Astrocyte (in vitro differentiated cells and primary cell): Measurements from ENCODE around the gene SCAMP5. TPM values are rescaled to one million over a fixed set of nuclear protein-coding genes. Genes with fewer than 3 reads are reported as not detected.

Experiments
- DNase-seq: peaks from one replicate; pipeline ENCODE4 v3.0.0-alpha.2; 2010; ENCODE audit warnings: low read depth
- FAIRE-seq: peaks from 2 replicates; lab custom pipeline; 2011; peaks lifted over from hg19 to GRCh38; lab: Jason Lieb, UNC
- H2AFZ ChIP-seq: 2 replicates; pipeline ENCODE4 v1.6.0; 2012; ENCODE audit warnings: low read depth, low read length, inconsistent platforms
- H3K27ac ChIP-seq: 2 replicates; pipeline ENCODE4 v1.5.1; 2011; ENCODE audit warnings: low read depth, low read length, inconsistent platforms
- H3K27me3 ChIP-seq: 2 replicates; pipeline ENCODE4 v1.6.0; 2011; ENCODE audit warnings: low read length, inconsistent platforms; ENCODE audit not compliant: insufficient read depth
- H3K36me3 ChIP-seq: 2 replicates; pipeline ENCODE4 v1.5.1; 2011; ENCODE audit warnings: low read length, inconsistent platforms; ENCODE audit not compliant: insufficient read depth
- H3K4me1 ChIP-seq: 2 replicates; pipeline ENCODE4 v1.5.1; 2011; ENCODE audit warnings: low read length, inconsistent platforms; ENCODE audit not compliant: insufficient read depth
- H3K4me2 ChIP-seq: 2 replicates; pipeline ENCODE4 v1.6.0; 2012; ENCODE audit warnings: low read length, inconsistent platforms
- H3K4me3 ChIP-seq: 2 replicates; pipeline ENCODE4 v1.5.1; 2011; ENCODE audit warnings: low read depth, mild to moderate bottlenecking, low read length, inconsistent platforms; ENCODE audit not compliant: insufficient read depth
- H3K79me2 ChIP-seq: 2 replicates; pipeline ENCODE4 v1.6.0; 2012; ENCODE audit warnings: mild to moderate bottlenecking, low read length, inconsistent platforms; ENCODE audit not compliant: insufficient read depth
- H3K9ac ChIP-seq: 2 replicates; pipeline ENCODE4 v1.6.0; 2012; ENCODE audit warnings: mild to moderate bottlenecking, low read length, inconsistent platforms
- H3K9me3 ChIP-seq: 2 replicates; pipeline ENCODE4 v1.5.1; 2012; ENCODE audit warnings: low read depth, mild to moderate bottlenecking, low read length, inconsistent platforms; ENCODE audit not compliant: insufficient read depth
- H4K20me1 ChIP-seq: 2 replicates; pipeline ENCODE4 v1.6.0; 2012; ENCODE audit warnings: low read length, inconsistent platforms; ENCODE audit not compliant: insufficient read depth
- H3K27ac Mint-ChIP-seq: one replicate; pipeline ENCODE4 v1.8.0; 2021; ENCODE audit warnings: mild to moderate bottlenecking, mixed read lengths; ENCODE audit not compliant: unreplicated experiment
- H3K27me3 Mint-ChIP-seq: one replicate; pipeline ENCODE4 v1.8.0; 2021; ENCODE audit warnings: low read depth, mixed read lengths; ENCODE audit not compliant: unreplicated experiment
- H3K36me3 Mint-ChIP-seq: one replicate; pipeline ENCODE4 v1.8.0; 2021; ENCODE audit warnings: low read depth, mixed read lengths; ENCODE audit not compliant: unreplicated experiment
- H3K4me1 Mint-ChIP-seq: one replicate; pipeline ENCODE4 v1.8.0; 2021; ENCODE audit warnings: low read depth, mixed read lengths; ENCODE audit not compliant: unreplicated experiment
- H3K4me3 Mint-ChIP-seq: one replicate; pipeline ENCODE4 v1.8.0; 2021; ENCODE audit warnings: mild to moderate bottlenecking, moderate library complexity, mixed read lengths; ENCODE audit not compliant: unreplicated experiment
- H3K9me3 Mint-ChIP-seq: one replicate; pipeline ENCODE4 v1.8.0; 2021; ENCODE audit warnings: mild to moderate bottlenecking, mixed read lengths; ENCODE audit not compliant: unreplicated experiment
- CTCF ChIP-seq: IDR thresholded peaks from 2 replicates; pipeline ENCODE4 v1.5.1; 2011; ENCODE audit warnings: low read depth, mild to moderate bottlenecking, inconsistent platforms, low read length, moderate library complexity; ENCODE audit not compliant: insufficient read depth
- EZH2 ChIP-seq: IDR thresholded peaks from 2 replicates; pipeline ENCODE4 v1.6.1; 2012; ENCODE audit warnings: mild to moderate bottlenecking, low read length, inconsistent platforms; ENCODE audit not compliant: insufficient read depth
- total RNA-seq: library from RNA; stranded (reverse); gene quantifications from 2 replicates; pipeline ENCODE4 v1.2.1, GENCODE V29; 2021

The SCAMP5 gene
- total RNA-seq, 1 donor from 2014 or later: 18.7 TPM

GRCh38 chr15:75031848-75032247, 36.5 kb downstream of the SCAMP5 start:
- no peaks in the 10 kb centered on the region for H3K27me3 ChIP-seq
- H3K9me3 Mint-ChIP-seq: no peaks in the 10 kb centered on the region
- H3K36me3 Mint-ChIP-seq: peaks cover 8% of the 10 kb centered on the region
- H3K4me1 Mint-ChIP-seq: peaks cover 24% of the 10 kb centered on the region
- H3K4me3 Mint-ChIP-seq: peak overlapping the region; percentile 45
- no peaks in the 10 kb centered on the region for H3K27me3 Mint-ChIP-seq
- no peak overlapping the region for H3K27ac ChIP-seq
- no peak for TF ChIP-seq EZH2
- no peak for TF ChIP-seq CTCF
- H2AFZ ChIP-seq: no peak overlapping the region
- no peak overlapping the region for H3K4me2 ChIP-seq
- H3K27ac Mint-ChIP-seq: no peak overlapping the region
- peaks cover 12% of the 10 kb centered on the region for H3K79me2 ChIP-seq
- no peaks in the 10 kb centered on the region for H3K9me3 ChIP-seq
- H3K4me3 ChIP-seq: no peak overlapping the region
- FAIRE-seq (no peak), DNase-seq (no peak)
- peaks cover 8% of the 10 kb centered on the region for H3K4me1 ChIP-seq
- no peaks in the 10 kb centered on the region for H3K36me3 ChIP-seq
- H4K20me1 ChIP-seq: peaks cover 16% of the 10 kb centered on the region
- H3K9ac ChIP-seq: peak overlapping the region; percentile 25

GRCh38 chr15:75032395-75032794, 37.0 kb downstream of the SCAMP5 start:
- no peaks in the 10 kb centered on the region for H3K36me3 ChIP-seq
- no peaks in the 10 kb centered on the region for H3K9me3 ChIP-seq
- H3K79me2 ChIP-seq: peaks cover 12% of the 10 kb centered on the region
- H3K9ac ChIP-seq: no peak overlapping the region
- no peak for FAIRE-seq
- no peak overlapping the region for H3K4me3 ChIP-seq
- no peak overlapping the region for H3K4me2 ChIP-seq
- TF ChIP-seq EZH2: no peak
- no peak for TF ChIP-seq CTCF
- H2AFZ ChIP-seq: no peak overlapping the region
- H3K4me1 ChIP-seq: peaks cover 8% of the 10 kb centered on the region
- DNase-seq: no peak
- Mint-ChIP-seq H3K27ac (no peak overlapping the region), H3K4me3 (no peak overlapping the region), H3K36me3 (peaks cover 11% of the 10 kb centered on the region), H3K9me3 (no peaks in the 10 kb centered on the region), H3K27me3 (no peaks in the 10 kb centered on the region), H3K4me1 (peaks cover 28% of the 10 kb centered on the region)
- H3K27me3 ChIP-seq: no peaks in the 10 kb centered on the region
- H3K27ac ChIP-seq: no peak overlapping the region
- H4K20me1 ChIP-seq: peaks cover 16% of the 10 kb centered on the region

- Mint-ChIP-seq H3K4me3 (no peak overlapping the region), H3K4me1 (peaks cover 35% of the 10 kb centered on the region), H3K27ac (no peak overlapping the region), H3K36me3 (peaks cover 13% of the 10 kb centered on the region), H3K27me3 (no peaks in the 10 kb centered on the region), H3K9me3 (no peaks in the 10 kb centered on the region)
- Histone ChIP-seq H3K4me2 (no peak overlapping the region), H3K4me3 (no peak overlapping the region), H2AFZ (no peak overlapping the region), H4K20me1 (peaks cover 25% of the 10 kb centered on the region), H3K79me2 (peaks cover 12% of the 10 kb centered on the region), H3K27ac (no peak overlapping the region), H3K36me3 (no peaks in the 10 kb centered on the region), H3K9me3 (no peaks in the 10 kb centered on the region), H3K9ac (no peak overlapping the region), H3K27me3 (no peaks in the 10 kb centered on the region), H3K4me1 (peaks cover 12% of the 10 kb centered on the region)
- no peak for FAIRE-seq
- no peak for TF ChIP-seq CTCF
- TF ChIP-seq EZH2: no peak
- no peak for DNase-seq
These were observed 38.4 kb downstream of the SCAMP5 start for GRCh38 chr15:75033809-75034208.
